PFSK-1 (cell line): ENCODE measurements around the gene NGLY1.

Experiments
- FOXP2 ChIP-seq: optimal IDR thresholded peaks from 2 replicates; pipeline ENCODE3; 2011; ENCODE audit warnings: borderline replicate concordance, control low read depth, inconsistent platforms; ENCODE audit not compliant: insufficient read depth; ENCODE audit errors: extremely low read length, extremely low read depth
- POLR2AphosphoS5 ChIP-seq: IDR thresholded peaks from 2 replicates; pipeline ENCODE4 v1.6.1; 2012; ENCODE audit warnings: low read depth, mild to moderate bottlenecking, control low read depth, low read length, moderate library complexity
- REST ChIP-seq, 2 experiments: IDR thresholded peaks; 2 replicates each; pipeline versions ENCODE4 v1.6.1 to v1.8.0; 2011 to 2012; ENCODE audit warnings: low read depth in 2 of 2, low read length in 2 of 2, control low read depth in 1 of 2, inconsistent platforms in 1 of 2, mild to moderate bottlenecking in 1 of 2, moderate library complexity in 1 of 2; ENCODE audit not compliant: insufficient read depth in 1 of 2
- SIN3A ChIP-seq: IDR thresholded peaks from 2 replicates; pipeline ENCODE4 v1.6.1; 2012; ENCODE audit warnings: mild to moderate bottlenecking, low read length, moderate library complexity, borderline replicate concordance; ENCODE audit not compliant: insufficient read depth
- TAF1 ChIP-seq: IDR thresholded peaks from 2 replicates; pipeline ENCODE4 v1.6.1; 2012; ENCODE audit warnings: low read length, control low read depth, borderline replicate concordance; ENCODE audit not compliant: insufficient read depth

DNA sequence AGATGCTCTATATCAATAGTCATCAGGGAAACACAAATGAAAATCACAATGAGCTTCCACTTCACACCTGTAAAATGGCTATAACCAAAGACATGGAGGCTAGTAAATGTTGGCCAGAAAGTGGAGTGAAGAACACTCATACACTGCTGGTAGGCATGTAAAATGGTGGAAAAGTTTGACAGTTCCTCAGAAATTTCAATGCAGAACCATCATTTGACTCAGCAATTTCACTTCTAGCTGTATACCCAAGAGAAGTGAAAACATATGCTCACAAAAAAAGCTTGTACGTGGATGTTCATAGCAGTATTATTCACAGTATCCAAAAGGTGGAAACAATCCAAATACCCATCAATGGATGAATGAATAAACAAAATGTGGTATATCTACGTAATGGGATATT lies 99.4 kb downstream of the NGLY1 start:
- no peak for TF ChIP-seq REST (IDR thresholded peaks at IDR 0.05; ENCODE audit: insufficient read depth in 1 of 2, low read depth in 2 of 2, low read length in 2 of 2)
- no peak for TF ChIP-seq POLR2AphosphoS5
- TF ChIP-seq SIN3A = no peak
- TF ChIP-seq TAF1 = no peak
- TF ChIP-seq FOXP2 = no peak
